Choroid plexus epithelial cell (primary cell): ENCODE measurements around the gene CFAP20DC.
A peak's percentile ranks its signal among the peaks of the same experiment; 100 is the strongest.
"Not testable (repeated sequence)": the region's sequence is repeated elsewhere in the genome, so short reads cannot be mapped to it uniquely, and the experiment has no call there.

Experiments used
- DNase-seq: peaks from one replicate; pipeline ENCODE4 v3.0.0-alpha.2; 2010; ENCODE audit warnings: low read depth
- H3K4me3 ChIP-seq: 2 replicates; pipeline ENCODE4 v1.5.1; 2011; ENCODE audit warnings: low read depth, mild to moderate bottlenecking, control low read depth, low read length, moderate library complexity
- CTCF ChIP-seq: conservative IDR thresholded peaks from 2 replicates; pipeline ENCODE4 v1.5.1; 2011; ENCODE audit warnings: low read depth, mild to moderate bottlenecking, control low read depth, inconsistent platforms, low read length, moderate library complexity

Gene CFAP20DC

GRCh38 chr3:59064276-59064675 lies 14.5 kb upstream of the CFAP20DC start:
- peak; percentile 24 for TF ChIP-seq CTCF
- peak; percentile 6 for DNase-seq

GRCh38 chr3:59056706-59057105 lies 6.9 kb upstream of the CFAP20DC start:
- DNase-seq = peak; percentile 5
- no peak for TF ChIP-seq CTCF

More at GRCh38 chr3:59064276-59064675, 14.5 kb upstream of the CFAP20DC start:
- H3K4me3 ChIP-seq = no peak overlapping the region

GRCh38 chr3:59052803-59053411 lies 3.1 kb upstream of the CFAP20DC start:
- peak; percentile 86 for TF ChIP-seq CTCF
- no peak overlapping the region for H3K4me3 ChIP-seq
- peak; percentile 75 for DNase-seq

More at GRCh38 chr3:59056706-59057105, 6.9 kb upstream of the CFAP20DC start:
- H3K4me3 ChIP-seq = no peak overlapping the region

- not testable (repeated sequence) for H3K4me3 ChIP-seq, DNase-seq
Observed at GRCh38 chr3:59050811-59051414, 1.1 kb upstream of the CFAP20DC start.

- TF ChIP-seq CTCF = no peak
- DNase-seq = no peak
- H3K4me3 ChIP-seq = no peak overlapping the region
Observed at GRCh38 chr3:59046839-59047238, 3.0 kb downstream of the CFAP20DC start.

GRCh38 chr3:59043391-59043790 lies 6.4 kb downstream of the CFAP20DC start:
- no peak overlapping the region for H3K4me3 ChIP-seq
- DNase-seq = no peak
- TF ChIP-seq CTCF = no peak

GRCh38 chr3:59040902-59041301 lies 8.9 kb downstream of the CFAP20DC start:
- peak; percentile 33 for DNase-seq
- TF ChIP-seq CTCF = no peak
- no peak overlapping the region for H3K4me3 ChIP-seq
